Measurements from ENCODE around the gene TPM3.
A peak's percentile ranks its signal among the peaks of the same experiment; 100 is the strongest.

The TPM3 gene

GRCh38 chr1:154199563-154199879 is 7.6 kb upstream of the TPM3 start:
- DNase-seq = peak; percentile 63

- peak; percentile 81 for DNase-seq
These were observed 7.1 kb upstream of the TPM3 start for GRCh38 chr1:154198756-154199562.

DNA sequence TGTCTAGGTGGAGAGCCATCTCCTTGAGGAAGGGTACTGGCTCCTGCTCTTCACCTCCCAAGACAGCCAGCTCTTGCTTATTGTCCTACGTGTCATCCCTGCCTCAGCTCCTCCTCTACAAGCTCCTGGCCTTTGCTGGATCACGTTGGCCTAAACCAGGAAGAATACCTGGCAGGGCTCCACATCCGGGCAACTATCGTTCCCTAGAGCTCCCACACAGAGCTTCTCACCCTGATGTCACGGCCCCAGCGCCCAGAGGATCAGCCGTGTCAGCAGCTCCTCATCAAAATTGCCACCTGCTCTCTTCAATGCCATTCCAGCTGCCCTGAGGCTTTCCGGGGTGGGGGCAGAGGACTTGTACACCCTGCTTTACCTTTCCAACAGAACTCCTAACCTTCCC is 1.9 kb upstream of the TPM3 start:
- peak; percentile 95 for DNase-seq

- no peak for DNase-seq
These were observed 576 bp upstream of the TPM3 start for GRCh38 chr1:154192476-154192875.

GRCh38 chr1:154190550-154190949 is 1.4 kb downstream of the TPM3 start:
- peak; percentile 47 for DNase-seq

DNA sequence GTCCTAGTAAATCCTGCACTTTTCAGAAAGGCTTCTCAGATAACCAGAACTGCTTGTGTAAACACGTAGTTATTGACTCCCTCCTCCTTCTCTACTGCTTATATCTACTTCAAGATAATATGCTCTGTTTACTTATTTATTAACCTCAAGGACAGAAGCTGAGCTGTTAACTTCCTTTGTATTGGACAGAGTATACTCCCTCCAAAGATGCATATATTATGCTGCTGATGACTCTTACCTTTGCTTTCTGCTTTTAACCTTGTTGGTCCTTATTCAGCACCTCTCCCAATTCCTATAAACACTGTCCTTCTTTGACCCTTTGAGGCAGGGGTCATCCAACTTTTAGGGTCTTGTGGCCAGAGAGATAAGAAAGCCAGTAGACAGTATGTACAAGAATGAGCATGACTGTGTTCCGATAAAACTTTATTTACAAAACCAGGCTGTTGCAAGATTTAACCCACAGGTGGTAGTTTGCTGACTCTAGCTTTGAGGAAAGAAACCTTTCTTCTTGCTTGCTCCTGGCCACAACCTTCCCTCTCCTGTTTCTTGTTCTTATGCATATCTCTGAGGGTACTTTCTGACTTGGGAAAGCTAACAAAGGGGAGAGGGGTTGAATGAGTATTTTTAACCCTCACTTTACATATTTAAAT is 4.9 kb downstream of the TPM3 start:
- peak; percentile 67 for DNase-seq

DNA sequence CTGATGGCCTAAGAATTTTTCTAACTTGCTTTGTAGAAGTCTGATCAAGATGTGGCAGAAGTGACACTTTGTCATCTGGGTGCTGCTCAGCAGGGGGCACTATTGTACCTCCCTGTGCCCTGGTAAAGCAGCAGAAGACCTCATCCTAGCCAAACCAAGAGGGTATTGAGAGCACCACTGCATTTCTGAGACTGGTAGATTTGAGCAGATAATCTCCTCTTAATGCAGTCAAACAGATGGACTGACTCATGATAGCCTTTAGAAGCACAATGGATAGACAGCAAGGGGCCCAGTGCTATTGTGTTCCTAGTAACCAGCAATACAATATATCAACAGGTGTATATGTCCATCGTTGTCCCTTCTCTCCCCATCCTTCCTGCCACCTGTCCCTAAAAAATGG is 5.7 kb downstream of the TPM3 start:
- DNase-seq = peak; percentile 93

GRCh38 chr1:154183046-154183915 is 8.6 kb downstream of the TPM3 start:
- peak; percentile 100 for DNase-seq

GRCh38 chr1:154182344-154183045 is 9.4 kb downstream of the TPM3 start:
- peak; percentile 78 for DNase-seq

- DNase-seq = no peak
These were observed 10.0 kb downstream of the TPM3 start for GRCh38 chr1:154181944-154182343.

DNA sequence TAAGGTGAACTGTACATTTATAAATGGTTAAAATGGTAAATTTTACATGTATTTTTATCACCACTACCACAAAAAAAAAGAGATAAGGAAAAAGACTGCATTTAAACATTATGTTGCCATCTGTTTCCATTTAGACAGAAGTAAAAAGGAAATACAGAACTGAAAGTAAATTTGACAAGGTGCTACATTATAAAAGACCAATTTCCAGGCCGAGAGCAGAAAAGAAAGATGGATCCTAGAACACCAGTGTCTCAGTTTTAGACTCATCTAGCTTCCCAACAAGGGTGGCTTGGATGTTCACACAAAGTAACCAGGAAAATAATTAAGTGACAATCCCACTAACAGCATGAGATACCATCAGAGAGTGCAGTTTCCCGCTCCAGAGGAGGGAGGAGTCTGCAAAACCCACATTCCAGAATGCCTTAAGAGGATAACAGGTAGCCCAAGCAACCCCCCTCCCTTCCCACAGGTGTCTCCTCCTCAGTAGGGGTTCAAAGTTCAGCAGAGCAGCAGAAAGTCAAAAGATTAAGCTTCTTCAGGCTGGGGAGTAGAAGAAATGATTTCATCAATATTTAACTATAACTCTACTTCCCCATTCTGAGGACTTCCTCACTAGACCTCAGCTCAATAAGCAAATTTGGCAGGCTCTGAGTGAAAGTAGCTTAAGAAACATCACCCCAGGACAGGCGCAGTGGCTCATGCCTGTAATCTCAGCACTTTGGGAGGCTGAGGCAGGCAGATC is 11.8 kb downstream of the TPM3 start:
- no peak for DNase-seq

- DNase-seq = no peak
These were observed 12.7 kb downstream of the TPM3 start for GRCh38 chr1:154178911-154179811.

DNA sequence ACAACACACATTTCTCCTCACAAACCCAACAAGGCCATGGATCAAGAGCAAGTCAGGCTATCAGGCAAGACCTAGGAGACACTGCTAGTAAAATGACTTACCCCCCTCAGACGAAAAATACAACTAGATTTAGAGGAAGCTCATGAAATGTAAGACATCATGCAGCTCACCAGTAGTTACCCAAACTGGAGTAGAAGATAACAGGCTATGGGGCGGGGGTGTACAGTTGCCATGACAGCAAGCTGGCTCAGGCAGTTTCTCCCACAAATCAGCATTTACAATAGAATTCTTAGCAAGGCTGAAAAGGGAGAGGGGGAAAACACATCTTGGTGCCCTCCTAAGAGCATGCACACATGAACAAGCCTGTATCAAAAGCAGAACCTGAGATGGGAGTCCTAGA is 13.9 kb downstream of the TPM3 start:
- DNase-seq = no peak

DNA sequence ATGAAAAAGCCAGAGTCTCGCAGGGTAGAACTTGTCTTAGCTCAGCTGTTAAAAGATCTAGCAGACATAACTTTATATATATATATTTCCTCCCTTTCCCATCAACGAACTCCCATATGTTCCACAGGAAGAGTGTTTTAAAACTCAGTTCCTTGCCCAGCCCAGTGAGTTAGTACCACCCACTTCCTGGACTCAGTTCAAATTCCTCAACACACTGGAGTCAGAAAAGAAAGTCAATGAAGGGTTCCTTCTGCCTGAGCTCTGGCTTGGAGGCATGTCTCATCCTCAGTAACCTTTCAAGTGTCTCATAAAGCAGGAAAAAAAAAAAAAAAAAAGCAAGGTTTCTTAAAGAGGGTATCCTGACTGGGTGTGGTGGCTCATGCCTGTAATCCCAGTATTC is 15.6 kb downstream of the TPM3 start:
- no peak for DNase-seq

GRCh38 chr1:154174654-154175053 is 17.2 kb downstream of the TPM3 start:
- no peak for DNase-seq

GRCh38 chr1:154171880-154172279 is 20.0 kb downstream of the TPM3 start:
- DNase-seq = no peak

DNA sequence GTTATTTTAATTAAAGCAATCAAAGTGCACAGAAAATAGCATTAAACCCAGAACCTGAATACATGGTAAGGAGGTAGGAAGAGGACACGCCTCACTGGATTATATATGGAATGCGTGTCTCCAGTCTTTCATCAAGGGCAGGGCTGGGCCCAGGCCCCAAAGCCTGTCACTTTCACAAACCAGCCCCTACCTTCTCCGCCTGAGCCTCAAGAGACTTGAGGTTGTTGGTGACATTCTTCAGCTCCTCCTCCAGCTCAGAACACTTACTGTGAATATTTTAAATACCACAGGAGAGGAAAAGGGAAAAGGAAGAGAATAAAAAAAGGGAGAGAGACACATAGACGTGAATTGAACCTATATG is 20.7 kb downstream of the TPM3 start:
- DNase-seq = no peak

- DNase-seq = no peak
These were observed 21.2 kb downstream of the TPM3 start for GRCh38 chr1:154170547-154171222.

DNA sequence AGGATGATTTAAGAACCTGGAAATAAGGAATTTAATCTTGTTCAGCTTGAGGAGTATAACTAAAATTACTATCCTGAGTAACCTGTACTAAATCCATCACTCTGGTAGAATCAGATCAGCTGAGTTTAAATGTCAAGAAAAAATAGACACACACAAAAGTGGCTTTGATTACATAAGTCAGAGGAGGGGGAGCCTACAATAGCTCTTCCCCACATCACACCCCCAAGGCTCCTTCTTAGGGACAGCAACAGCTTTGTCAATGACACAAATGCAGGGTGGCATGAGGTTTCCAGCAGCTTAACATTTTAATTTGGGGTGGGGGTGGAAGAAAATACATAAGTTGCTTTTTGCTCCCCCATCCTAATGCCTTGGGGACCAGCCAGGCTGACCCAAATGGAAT is 24.4 kb downstream of the TPM3 start:
- DNase-seq = no peak

GRCh38 chr1:154166207-154166606 is 25.7 kb downstream of the TPM3 start:
- DNase-seq = no peak

DNA sequence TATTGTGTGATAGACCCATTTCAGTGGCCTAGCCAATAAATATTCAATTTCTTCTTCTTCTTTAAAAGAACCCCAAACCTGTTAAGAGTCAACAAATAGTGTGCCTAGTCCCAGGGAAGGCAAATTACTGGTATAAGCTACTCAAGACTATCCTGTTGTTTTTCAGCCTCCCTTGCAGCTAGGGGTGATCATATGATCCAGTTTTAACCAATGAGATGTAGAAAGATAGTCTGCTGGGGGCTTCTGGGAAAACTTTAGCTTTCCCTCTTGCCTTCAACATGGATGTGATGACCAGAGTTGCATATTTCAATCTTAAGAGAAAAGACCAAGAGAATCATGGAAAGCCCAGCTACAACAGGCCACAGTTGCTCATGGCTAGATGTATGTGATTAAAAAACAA is 32.3 kb downstream of the TPM3 start:
- no peak for DNase-seq
